CD14-positive monocyte (primary cell): ENCODE data around the gene ILF2. TPM values are rescaled to one million over a fixed set of nuclear protein-coding genes. Genes with fewer than 3 reads are reported as not detected.

Experiments
- DNase-seq, 3 donors: peaks; one replicate each; pipeline ENCODE4 v3.0.0-alpha.2; 2011 to 2022
- H2AFZ ChIP-seq: 2 replicates; pipeline ENCODE4 v1.6.0; 2012; ENCODE audit warnings: mild to moderate bottlenecking, low read depth, low read length, inconsistent platforms; ENCODE audit not compliant: insufficient read depth, poor library complexity, severe bottlenecking
- H3K27ac ChIP-seq, 2 donors: 1 replicate in 1 of 2; 2 replicates in 1 of 2; pipeline ENCODE4 v1.5.1; 2012 to 2013; ENCODE audit warnings: low read length in 2 of 2, control low read depth in 1 of 2, inconsistent platforms in 1 of 2, low read depth in 1 of 2, mild to moderate bottlenecking in 1 of 2
- H3K27me3 ChIP-seq, 2 donors: one replicate each; pipeline versions ENCODE4 v1.6.0 to v1.6.1; 2011 to 2013; ENCODE audit warnings: low read length in 2 of 2; ENCODE audit not compliant: control insufficient read depth in 2 of 2, insufficient read depth in 2 of 2
- H3K36me3 ChIP-seq, 2 donors: replicated peaks in 1 of 2; 1 replicate in 1 of 2; 2 replicates in 1 of 2; pipeline versions ENCODE4 v1.5.1 to v1.6.1; 2012 to 2013; ENCODE audit warnings: low read length in 2 of 2, control low read depth in 1 of 2, inconsistent platforms in 1 of 2, mild to moderate bottlenecking in 1 of 2; ENCODE audit not compliant: insufficient read depth in 2 of 2, control insufficient read depth in 1 of 2
- H3K4me1 ChIP-seq, 2 donors: 1 replicate in 1 of 2; 2 replicates in 1 of 2; pipeline versions ENCODE4 v1.5.1 to v1.6.1; 2012 to 2013; ENCODE audit warnings: low read length in 2 of 2, control low read depth in 1 of 2, inconsistent platforms in 1 of 2, mild to moderate bottlenecking in 1 of 2, moderate library complexity in 1 of 2; ENCODE audit not compliant: insufficient read depth in 2 of 2, control insufficient read depth in 1 of 2
- H3K4me2 ChIP-seq: replicated peaks from 2 replicates; pipeline ENCODE3; 2012; ENCODE audit warnings: low read length, moderate library complexity, mild to moderate bottlenecking; ENCODE audit not compliant: poor library complexity, severe bottlenecking; ENCODE audit errors: extremely low read depth
- H3K4me3 ChIP-seq, 3 experiments: fragments of 200-600 bp in 1 of 3; sonication (generic) in 1 of 3; replicated peaks in 1 of 3; 1 replicate in 2 of 3; 2 replicates in 1 of 3; pipeline ENCODE4 v1.5.1; 2011 to 2013; ENCODE audit warnings: low read length in 3 of 3, mild to moderate bottlenecking in 3 of 3, control low read depth in 2 of 3, low read depth in 2 of 3, inconsistent platforms in 1 of 3, moderate library complexity in 1 of 3
- H3K79me2 ChIP-seq: 2 replicates; pipeline ENCODE4 v1.6.0; 2012; ENCODE audit warnings: mild to moderate bottlenecking, control low read depth, inconsistent platforms, low read length, moderate library complexity; ENCODE audit not compliant: insufficient read depth
- H3K9ac ChIP-seq: 2 replicates; pipeline ENCODE4 v1.6.0; 2017; ENCODE audit warnings: low read length, mild to moderate bottlenecking; ENCODE audit not compliant: insufficient read depth, poor library complexity, severe bottlenecking
- H3K9me3 ChIP-seq, 2 donors: replicated peaks in 1 of 2; 1 replicate in 1 of 2; 2 replicates in 1 of 2; pipeline versions ENCODE4 v1.5.1 to v1.6.1; 2012 to 2013; ENCODE audit warnings: low read length in 2 of 2, control low read depth in 1 of 2; ENCODE audit not compliant: control insufficient read depth in 1 of 2, insufficient read depth in 1 of 2
- H4K20me1 ChIP-seq: 2 replicates; pipeline ENCODE4 v1.6.0; 2012; ENCODE audit warnings: mild to moderate bottlenecking, low read length, control low read depth, moderate library complexity; ENCODE audit not compliant: insufficient read depth
- H3K27ac Mint-ChIP-seq, 7 donors: one replicate each; pipeline ENCODE4 v1.8.0; 2020; ENCODE audit warnings: mild to moderate bottlenecking in 7 of 7, mixed read lengths in 7 of 7, moderate library complexity in 6 of 7, inconsistent platforms in 2 of 7
- H3K27me3 Mint-ChIP-seq, 3 donors: one replicate each; pipeline ENCODE4 v1.8.0; 2021 to 2022; ENCODE audit warnings: low read depth in 3 of 3, mild to moderate bottlenecking in 3 of 3, mixed read lengths in 3 of 3, moderate library complexity in 3 of 3, inconsistent platforms in 1 of 3
- H3K36me3 Mint-ChIP-seq, 2 donors: one replicate each; pipeline ENCODE4 v1.8.0; 2020; ENCODE audit warnings: mixed read lengths in 2 of 2, inconsistent platforms in 1 of 2, mild to moderate bottlenecking in 1 of 2
- H3K4me1 Mint-ChIP-seq: one replicate; pipeline ENCODE4 v1.8.0; 2020; ENCODE audit warnings: mild to moderate bottlenecking, mixed read lengths
- H3K4me3 Mint-ChIP-seq, 2 donors: one replicate each; pipeline ENCODE4 v1.8.0; 2020; ENCODE audit warnings: mild to moderate bottlenecking in 2 of 2, mixed read lengths in 2 of 2, moderate library complexity in 1 of 2
- H3K9me3 Mint-ChIP-seq, 7 donors: one replicate each; pipeline ENCODE4 v1.8.0; 2020 to 2022; ENCODE audit warnings: mixed read lengths in 7 of 7, mild to moderate bottlenecking in 6 of 7, moderate library complexity in 6 of 7, inconsistent platforms in 2 of 7
- WGBS: methylation state at CpG from one replicate; pipeline ENCODE4 v1.1.5; 2013; ENCODE audit warnings: missing lambda C conversion rate; ENCODE audit not compliant: insufficient coverage; 5-methylcytosine and 5-hydroxymethylcytosine counted together
- intact Hi-C, 2 donors: fragments of 100-400 bp; cut with micrococcal nuclease; formaldehyde crosslinking; loops; one replicate each; pipeline versions ENCODE4 v1.15.0 to v1.15.1; 2023
- polyA plus RNA-seq, 3 donors: library from polyadenylated mRNA; depleted of rRNA in 1 of 3; unstranded in 2 of 3; stranded (reverse) in 1 of 3; fragments of 300-500 nt in 2 of 3; fragments of >200 nt in 1 of 3; fragmentation: Illumina TruSeq in 2 of 3; gene quantifications; 1 replicate in 2 of 3; 2 replicates in 1 of 3; pipeline ENCODE4 v1.2.3, GENCODE V29; 2012 to 2021
- TF ChIP-seq, protein P1 (sequence below): fragments of 200-600 bp; IDR thresholded peaks from one replicate; pipeline ENCODE4 v1.8.0; 2022; ENCODE audit warnings: antibody characterized with exemption, mild to moderate bottlenecking

ILF2 gene
- polyA plus RNA-seq, 3 donors = 103 to 118 (median 115) TPM

DNA sequence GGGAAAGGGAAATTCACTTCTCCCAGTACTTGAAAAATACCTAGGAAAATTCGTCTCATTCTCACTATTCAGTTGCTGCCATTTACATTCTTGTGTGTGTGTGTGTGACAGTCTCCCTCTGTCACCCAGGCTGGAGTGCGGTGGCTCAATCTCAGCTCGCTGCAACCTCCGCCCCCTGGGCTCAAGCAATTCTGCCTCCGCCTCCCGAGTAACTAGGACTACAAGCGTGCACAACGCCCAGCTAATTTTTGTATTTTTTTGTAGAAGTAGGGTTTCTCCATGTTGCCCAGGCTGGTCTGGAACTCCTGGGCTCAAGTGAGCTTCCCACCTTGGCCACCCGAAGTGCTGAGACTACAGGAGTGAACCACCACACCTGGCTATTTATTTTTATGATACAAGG, 11.1 kb downstream of the ILF2 start:
- TF ChIP-seq, protein P1, sequence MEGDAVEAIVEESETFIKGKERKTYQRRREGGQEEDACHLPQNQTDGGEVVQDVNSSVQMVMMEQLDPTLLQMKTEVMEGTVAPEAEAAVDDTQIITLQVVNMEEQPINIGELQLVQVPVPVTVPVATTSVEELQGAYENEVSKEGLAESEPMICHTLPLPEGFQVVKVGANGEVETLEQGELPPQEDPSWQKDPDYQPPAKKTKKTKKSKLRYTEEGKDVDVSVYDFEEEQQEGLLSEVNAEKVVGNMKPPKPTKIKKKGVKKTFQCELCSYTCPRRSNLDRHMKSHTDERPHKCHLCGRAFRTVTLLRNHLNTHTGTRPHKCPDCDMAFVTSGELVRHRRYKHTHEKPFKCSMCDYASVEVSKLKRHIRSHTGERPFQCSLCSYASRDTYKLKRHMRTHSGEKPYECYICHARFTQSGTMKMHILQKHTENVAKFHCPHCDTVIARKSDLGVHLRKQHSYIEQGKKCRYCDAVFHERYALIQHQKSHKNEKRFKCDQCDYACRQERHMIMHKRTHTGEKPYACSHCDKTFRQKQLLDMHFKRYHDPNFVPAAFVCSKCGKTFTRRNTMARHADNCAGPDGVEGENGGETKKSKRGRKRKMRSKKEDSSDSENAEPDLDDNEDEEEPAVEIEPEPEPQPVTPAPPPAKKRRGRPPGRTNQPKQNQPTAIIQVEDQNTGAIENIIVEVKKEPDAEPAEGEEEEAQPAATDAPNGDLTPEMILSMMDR = no peak
- Mint-ChIP-seq H3K4me3 (peak overlapping the region; percentile 41 to 95), H3K27me3 (no peaks in the 10 kb centered on the region), H3K27ac (peak overlapping the region in 3 of 7 donors; percentile 80 to 95 (median 91)), H3K36me3 (peaks cover 37 to 47% of the 10 kb centered on the region in 2 donors), H3K9me3 (no peaks in the 10 kb centered on the region), H3K4me1 (peaks cover 15% of the 10 kb centered on the region)
- Histone ChIP-seq H3K4me3 (peak overlapping the region in 1 of 3 experiments; percentile 92), H3K9me3 (no peaks in the 10 kb centered on the region), H3K36me3 (peaks cover 42 to 48% of the 10 kb centered on the region in 2 donors), H2AFZ (no peak overlapping the region), H3K79me2 (peaks cover 26% of the 10 kb centered on the region), H3K27ac (peak overlapping the region in 1 of 2 donors; percentile 83), H3K4me1 (peaks cover 17 to 23% of the 10 kb centered on the region in 2 donors), H4K20me1 (peaks cover 11% of the 10 kb centered on the region), H3K27me3 (no peaks in the 10 kb centered on the region), H3K9ac (no peak overlapping the region), H3K4me2 (peak overlapping the region; percentile 92)
- DNase-seq = no peak
- intact Hi-C loops = loop anchor here in 1 of 2 donors (1.0 kb wide), 1 partner anchor 11 kb away; the partner anchor contains the start of gene ILF2
- WGBS = 94% methylated on average over 7 of the region's 9 CpGs

DNA sequence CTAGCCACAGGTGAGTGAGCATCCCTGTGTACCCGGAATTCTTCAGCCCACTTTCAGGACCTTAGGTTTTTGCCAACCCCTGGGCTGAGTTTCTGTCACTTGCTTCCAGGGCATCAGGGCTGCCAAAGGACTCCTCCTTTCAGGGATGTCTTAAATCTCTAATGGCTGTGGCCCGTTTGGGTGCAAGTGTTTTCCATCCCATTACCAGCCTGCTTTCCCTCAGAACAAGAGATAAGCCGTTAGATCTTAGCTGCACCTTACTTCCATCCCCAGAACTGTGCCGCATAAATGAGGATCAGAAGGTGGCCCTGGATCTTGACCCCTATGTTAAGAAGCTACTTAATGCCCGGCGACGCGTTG, 11.6 kb downstream of the ILF2 start:
- intact Hi-C loops = loop anchor here in 1 of 2 donors (1.0 kb wide), 1 partner anchor 11 kb away; the partner anchor contains the start of gene ILF2
- Histone ChIP-seq H3K4me3 (peak overlapping the region; percentile 64 to 92 (median 84)), H3K79me2 (peaks cover 26% of the 10 kb centered on the region), H3K27me3 (no peaks in the 10 kb centered on the region), H3K4me1 (peaks cover 17 to 23% of the 10 kb centered on the region in 2 donors), H3K9me3 (no peaks in the 10 kb centered on the region), H3K36me3 (peaks cover 37 to 43% of the 10 kb centered on the region in 2 donors), H2AFZ (peak overlapping the region; percentile 87), H3K9ac (peak overlapping the region; percentile 81), H3K27ac (peak overlapping the region; percentile 61 to 83), H3K4me2 (peak overlapping the region; percentile 92), H4K20me1 (peaks cover 11% of the 10 kb centered on the region)
- peak overlapping the region; percentile 92 to 95 for H3K4me3 Mint-ChIP-seq
- H3K9me3 Mint-ChIP-seq = no peaks in the 10 kb centered on the region
- no peaks in the 10 kb centered on the region for H3K27me3 Mint-ChIP-seq
- peak overlapping the region; percentile 76 to 95 (median 90) for H3K27ac Mint-ChIP-seq
- TF ChIP-seq, protein P1 = no peak
- H3K4me1 Mint-ChIP-seq = peaks cover 15% of the 10 kb centered on the region
- no peak for DNase-seq
- peaks cover 32 to 42% of the 10 kb centered on the region in 2 donors for H3K36me3 Mint-ChIP-seq
- 48% methylated on average over 3 of the region's 8 CpGs for WGBS
